Gastroesophageal sphincter (tissue), 4 donors: ENCODE data around the gene FAM83G. TPM values are rescaled to one million over a fixed set of nuclear protein-coding genes. Genes with fewer than 3 reads are reported as not detected.

Source experiments
- ATAC-seq: fragments of 150-250 bp; one replicate; pipeline ENCODE4 v1.9.1; 2016; ENCODE audit warnings: mild to moderate bottlenecking, moderate library complexity
- H3K27ac ChIP-seq, 4 donors: fragments of 200-600 bp; sonication (generic) in 3 of 4; 1 replicate in 3 of 4; 2 replicates in 1 of 4; pipeline ENCODE4 v1.5.1; 2016 to 2019
- H3K27me3 ChIP-seq: fragments of 200-600 bp; sonication (generic); one replicate; pipeline ENCODE4 v1.5.1; 2019
- H3K36me3 ChIP-seq, 2 donors: fragments of 200-600 bp; sonication (generic); one replicate each; pipeline ENCODE4 v1.5.1; 2019; ENCODE audit warnings: control low read depth in 1 of 2
- H3K4me1 ChIP-seq, 3 donors: fragments of 200-600 bp; sonication (generic); 1 replicate in 2 of 3; 2 replicates in 1 of 3; pipeline ENCODE4 v1.5.1; 2016 to 2019; ENCODE audit warnings: control low read depth in 2 of 3
- H3K4me3 ChIP-seq, 2 donors: fragments of 200-600 bp; sonication (generic); one replicate each; pipeline ENCODE4 v1.5.1; 2019; ENCODE audit warnings: mild to moderate bottlenecking in 1 of 2, moderate library complexity in 1 of 2
- H3K9me3 ChIP-seq, 3 donors: fragments of 200-600 bp; sonication (generic); one replicate each; pipeline ENCODE4 v1.5.1; 2017 to 2019; ENCODE audit warnings: control low read depth in 2 of 3
- EP300 ChIP-seq: sonication (generic); formaldehyde crosslinking; IDR thresholded peaks from one replicate; pipeline ENCODE4 v1.6.1; 2017; ENCODE audit warnings: antibody characterized with exemption, mild to moderate bottlenecking
- POLR2A ChIP-seq, 2 donors: fragments of 450-650 bp; IDR thresholded peaks; one replicate each; pipeline ENCODE4 v1.6.1; 2017; ENCODE audit warnings: antibody characterized with exemption in 2 of 2, mild to moderate bottlenecking in 2 of 2, moderate library complexity in 1 of 2
- POLR2AphosphoS5 ChIP-seq: sonication (generic); formaldehyde crosslinking; IDR thresholded peaks from one replicate; pipeline ENCODE4 v1.6.1; 2017; ENCODE audit warnings: antibody characterized with exemption
- WGBS, 2 donors: methylation state at CpG; one replicate each; pipeline ENCODE4 v1.1.5; 2018; ENCODE audit warnings: low coverage in 1 of 2; 5-methylcytosine and 5-hydroxymethylcytosine counted together
- total RNA-seq, 4 donors: library from RNA; depleted of rRNA; stranded (reverse); fragments of >200 nt; gene quantifications; one replicate each; pipeline ENCODE4 v1.1.0, GENCODE V29; 2016
- TF ChIP-seq, protein P1 (sequence below), 4 experiments: fragments of 200-600 bp in 2 of 4; fragments of 450-650 bp in 2 of 4; sonication (generic) in 1 of 4; IDR thresholded peaks; one replicate each; pipeline ENCODE4 v1.5.1; 2017 to 2019; ENCODE audit warnings: antibody characterized with exemption in 4 of 4, mild to moderate bottlenecking in 2 of 4, moderate library complexity in 2 of 4

Gene FAM83G
- total RNA-seq, 4 donors from 2014 or later: 6.7 to 17.9 (median 11.7) TPM

- H3K4me1 ChIP-seq: peaks cover 0 to 29% (median 0%) of the 10 kb centered on the region in 3 donors
- no peak for ATAC-seq
- 70 to 90% methylated on average over 2 to 4 of the region's 17 CpGs for WGBS, 2 donors
Measured at GRCh38 chr17:19000531-19001325, 3.8 kb downstream of the FAM83G start.

DNA sequence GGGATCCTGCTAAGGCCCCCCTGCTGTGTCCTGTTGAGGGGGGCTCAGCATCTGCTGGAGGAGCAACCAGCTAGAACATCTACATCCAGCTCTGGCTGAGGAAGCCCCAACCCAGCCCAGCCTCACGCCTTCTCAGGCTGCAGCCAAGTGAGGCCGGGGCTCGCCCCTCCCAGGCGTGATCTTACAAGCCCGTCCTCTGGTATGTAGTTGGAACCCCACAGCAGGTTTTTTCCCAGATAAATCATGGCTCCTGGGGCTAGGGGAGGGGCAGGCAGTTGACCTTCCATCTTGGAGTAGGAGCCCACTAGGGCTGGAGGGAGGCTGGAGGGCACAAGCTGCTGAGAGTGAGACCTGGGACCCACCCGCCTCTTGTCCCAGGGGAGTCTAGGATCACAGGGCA, 4.7 kb downstream of the FAM83G start:
- ATAC-seq: no peak
- WGBS, 2 donors: no CpG with 5 or more reads among the region's 6 CpGs
- H3K27ac ChIP-seq: no peak overlapping the region

More at GRCh38 chr17:19000531-19001325, 3.8 kb downstream of the FAM83G start:
- no peak overlapping the region for H3K27ac ChIP-seq
- no peaks in the 10 kb centered on the region for H3K27me3 ChIP-seq
- no peak for TF ChIP-seq EP300
- TF ChIP-seq, protein P1, sequence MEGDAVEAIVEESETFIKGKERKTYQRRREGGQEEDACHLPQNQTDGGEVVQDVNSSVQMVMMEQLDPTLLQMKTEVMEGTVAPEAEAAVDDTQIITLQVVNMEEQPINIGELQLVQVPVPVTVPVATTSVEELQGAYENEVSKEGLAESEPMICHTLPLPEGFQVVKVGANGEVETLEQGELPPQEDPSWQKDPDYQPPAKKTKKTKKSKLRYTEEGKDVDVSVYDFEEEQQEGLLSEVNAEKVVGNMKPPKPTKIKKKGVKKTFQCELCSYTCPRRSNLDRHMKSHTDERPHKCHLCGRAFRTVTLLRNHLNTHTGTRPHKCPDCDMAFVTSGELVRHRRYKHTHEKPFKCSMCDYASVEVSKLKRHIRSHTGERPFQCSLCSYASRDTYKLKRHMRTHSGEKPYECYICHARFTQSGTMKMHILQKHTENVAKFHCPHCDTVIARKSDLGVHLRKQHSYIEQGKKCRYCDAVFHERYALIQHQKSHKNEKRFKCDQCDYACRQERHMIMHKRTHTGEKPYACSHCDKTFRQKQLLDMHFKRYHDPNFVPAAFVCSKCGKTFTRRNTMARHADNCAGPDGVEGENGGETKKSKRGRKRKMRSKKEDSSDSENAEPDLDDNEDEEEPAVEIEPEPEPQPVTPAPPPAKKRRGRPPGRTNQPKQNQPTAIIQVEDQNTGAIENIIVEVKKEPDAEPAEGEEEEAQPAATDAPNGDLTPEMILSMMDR (IDR thresholded peaks at IDR 0.05): no peak
- no peak for TF ChIP-seq POLR2AphosphoS5
- TF ChIP-seq POLR2A (IDR thresholded peaks at IDR 0.05): no peak
- H3K4me3 ChIP-seq: no peak overlapping the region
- no peaks in the 10 kb centered on the region for H3K36me3 ChIP-seq
- H3K9me3 ChIP-seq: peaks cover 0 to 11% (median 0%) of the 10 kb centered on the region in 3 donors

GRCh38 chr17:18999394-18999793, 5.2 kb downstream of the FAM83G start:
- peaks cover 0 to 16% (median 0%) of the 10 kb centered on the region in 3 donors for H3K9me3 ChIP-seq
- WGBS, 2 donors: 94 to 98% methylated on average over 3 to 8 of the region's 8 CpGs
- no peak overlapping the region for H3K4me3 ChIP-seq
- no peak overlapping the region for H3K27ac ChIP-seq
- no peak for ATAC-seq
- no peaks in the 10 kb centered on the region for H3K27me3 ChIP-seq
- H3K36me3 ChIP-seq: no peaks in the 10 kb centered on the region
- peaks cover 0 to 20% (median 0%) of the 10 kb centered on the region in 3 donors for H3K4me1 ChIP-seq
- no peak for TF ChIP-seq EP300
- TF ChIP-seq, protein P1 (IDR thresholded peaks at IDR 0.05): no peak
- TF ChIP-seq POLR2AphosphoS5: no peak
- no peak for TF ChIP-seq POLR2A (IDR thresholded peaks at IDR 0.05)

More for the DNA sequence above, 4.7 kb downstream of the FAM83G start:
- Histone ChIP-seq H3K27me3 (no peaks in the 10 kb centered on the region), H3K36me3 (no peaks in the 10 kb centered on the region), H3K9me3 (peaks cover 0 to 16% (median 0%) of the 10 kb centered on the region in 3 donors), H3K4me1 (peaks cover 0 to 25% (median 0%) of the 10 kb centered on the region in 3 donors), H3K4me3 (no peak overlapping the region)
- TF ChIP-seq POLR2AphosphoS5: no peak
- TF ChIP-seq, protein P1 (IDR thresholded peaks at IDR 0.05): no peak
- TF ChIP-seq POLR2A (IDR thresholded peaks at IDR 0.05): no peak
- TF ChIP-seq EP300: no peak

DNA sequence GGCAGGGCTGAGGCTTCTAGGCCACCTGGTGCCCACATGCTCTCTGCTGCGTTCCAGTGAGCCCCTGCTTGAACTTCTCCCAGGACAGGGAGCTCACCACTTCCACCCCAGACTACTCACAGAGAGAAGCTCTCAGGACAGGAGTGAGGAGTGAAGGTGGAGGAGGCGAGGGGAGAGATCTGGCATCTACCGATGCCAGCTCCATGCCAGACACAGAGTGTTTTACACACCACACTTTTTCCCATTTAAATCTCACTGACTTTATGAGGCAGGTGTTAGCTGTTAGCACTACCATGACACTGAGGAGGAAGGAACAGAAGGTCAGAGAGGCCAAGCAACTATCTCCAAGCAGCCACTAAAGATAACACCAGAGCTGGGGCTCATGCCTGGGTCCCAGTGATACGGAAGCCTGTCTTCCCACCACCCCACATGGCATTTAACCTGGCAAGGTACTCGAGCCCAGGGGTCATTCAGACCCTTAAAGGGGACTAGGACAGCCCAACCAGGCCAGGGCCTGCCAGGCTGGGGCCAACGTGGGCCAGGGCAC, 6.8 kb downstream of the FAM83G start:
- Histone ChIP-seq H3K4me1 (peaks cover 0 to 3% (median 0%) of the 10 kb centered on the region in 3 donors), H3K36me3 (no peaks in the 10 kb centered on the region), H3K4me3 (no peak overlapping the region), H3K9me3 (peaks cover 0 to 16% (median 0%) of the 10 kb centered on the region in 3 donors), H3K27me3 (no peaks in the 10 kb centered on the region), H3K27ac (no peak overlapping the region)
- 90 to 100% methylated on average over 1 to 4 of the region's 6 CpGs for WGBS, 2 donors
- ATAC-seq: no peak
- TF ChIP-seq EP300: no peak
- TF ChIP-seq POLR2AphosphoS5: no peak
- no peak for TF ChIP-seq POLR2A (IDR thresholded peaks at IDR 0.05)
- TF ChIP-seq, protein P1 (IDR thresholded peaks at IDR 0.05): no peak
